Stimulated activated CD4-positive, alpha-beta T cell treated with anti-CD3 and anti-CD28 coated beads, TNF-alpha, amount 100 ng/mL, for 48 hours (primary cell): ENCODE results near the gene LRRTM3.

Experiments
- DNase-seq, 3 donors: peaks; one replicate each; pipeline ENCODE4 v3.0.0-alpha.2; 2020; ENCODE audit warnings: low read depth in 3 of 3

The LRRTM3 gene

DNA sequence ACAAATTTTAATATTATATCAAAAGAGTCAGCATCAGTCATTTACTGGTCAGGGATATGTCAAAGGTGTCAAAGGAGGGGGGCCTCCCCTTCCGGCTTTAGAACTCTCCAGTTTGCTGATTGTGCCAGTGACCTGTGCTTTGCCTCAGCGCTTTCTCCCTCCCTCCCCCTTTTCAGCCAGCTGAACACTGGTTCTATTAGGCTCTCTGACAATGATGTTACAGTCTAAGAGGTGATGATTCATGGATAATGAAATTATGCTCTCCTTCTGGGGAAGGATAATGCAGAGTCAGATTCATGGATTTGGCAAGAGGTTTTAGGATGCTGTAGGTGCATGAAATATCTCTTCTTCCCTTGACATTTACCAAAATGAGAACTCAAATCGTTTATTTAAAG is 6.1 kb downstream of the LRRTM3 start:
- DNase-seq: no peak

DNA sequence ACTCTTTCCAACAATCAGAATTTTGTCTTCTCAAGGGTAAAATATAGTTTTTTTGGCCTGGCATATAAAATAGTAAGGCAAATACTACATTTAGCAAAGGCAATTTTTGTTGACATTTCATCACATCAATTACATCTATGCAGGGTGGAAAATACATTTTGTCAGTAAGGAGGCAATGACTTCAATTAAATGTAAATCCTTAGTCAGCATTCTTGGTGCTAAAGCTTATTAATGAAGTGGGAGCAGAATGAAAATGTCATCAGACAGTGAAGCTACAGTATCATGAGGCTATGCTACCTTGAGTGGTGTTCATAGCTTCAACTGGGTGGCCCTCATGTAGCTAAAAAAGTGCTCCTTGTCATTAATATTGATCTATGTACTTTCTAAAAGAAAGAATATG is 8.9 kb downstream of the LRRTM3 start:
- no peak for DNase-seq

- DNase-seq: no peak
Measured at GRCh38 chr10:66940965-66941364, 15.1 kb downstream of the LRRTM3 start.

GRCh38 chr10:66941491-66941890 is 15.7 kb downstream of the LRRTM3 start:
- DNase-seq: no peak

GRCh38 chr10:66942407-66942806 is 16.6 kb downstream of the LRRTM3 start:
- no peak for DNase-seq

GRCh38 chr10:66943590-66943989 is 17.8 kb downstream of the LRRTM3 start:
- DNase-seq: no peak

GRCh38 chr10:66951896-66952295 is 26.1 kb downstream of the LRRTM3 start:
- no peak for DNase-seq

DNA sequence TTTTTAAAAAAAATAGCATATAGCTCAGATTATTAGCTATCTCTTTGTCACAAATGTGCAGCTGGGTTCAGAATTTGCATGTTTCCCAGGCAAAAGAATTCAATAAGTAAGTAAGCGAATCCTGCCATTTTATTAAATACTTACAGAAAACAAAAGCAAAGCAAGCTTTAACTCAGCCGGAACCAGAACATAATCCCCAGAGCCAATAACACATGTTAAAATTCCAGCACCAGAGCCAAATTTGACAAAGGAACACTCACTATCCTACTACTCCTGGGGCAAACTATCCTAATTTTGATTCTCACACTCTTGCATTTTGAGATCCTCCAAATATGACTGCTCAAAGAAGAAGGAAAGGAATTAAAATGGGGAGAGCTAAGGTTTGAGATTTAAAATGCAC is 32.6 kb downstream of the LRRTM3 start:
- no peak for DNase-seq

DNA sequence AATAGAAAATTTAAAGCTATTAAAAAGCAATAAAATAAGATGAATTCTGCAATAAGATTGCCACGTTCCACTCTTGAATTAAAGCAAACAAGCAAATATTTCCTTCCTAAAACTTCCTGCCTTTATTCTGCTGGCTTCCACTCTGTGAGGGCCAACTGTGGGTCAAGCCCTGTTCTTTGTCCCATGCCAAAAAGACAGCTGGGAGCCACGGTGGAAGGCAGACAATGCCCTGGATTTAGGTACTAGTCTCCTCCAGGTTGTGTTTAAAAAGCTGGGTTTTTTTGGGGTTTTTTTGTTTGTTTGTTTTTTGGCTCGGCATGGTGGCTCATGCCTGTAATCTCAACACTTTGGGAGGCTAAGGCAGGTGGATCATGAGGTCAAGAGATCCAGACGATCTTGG is 39.1 kb downstream of the LRRTM3 start:
- DNase-seq: no peak

- no peak for DNase-seq
Measured at GRCh38 chr10:66980246-66980815, 54.5 kb downstream of the LRRTM3 start.

- DNase-seq: no peak
Measured at GRCh38 chr10:66981361-66982052, 55.7 kb downstream of the LRRTM3 start.

DNA sequence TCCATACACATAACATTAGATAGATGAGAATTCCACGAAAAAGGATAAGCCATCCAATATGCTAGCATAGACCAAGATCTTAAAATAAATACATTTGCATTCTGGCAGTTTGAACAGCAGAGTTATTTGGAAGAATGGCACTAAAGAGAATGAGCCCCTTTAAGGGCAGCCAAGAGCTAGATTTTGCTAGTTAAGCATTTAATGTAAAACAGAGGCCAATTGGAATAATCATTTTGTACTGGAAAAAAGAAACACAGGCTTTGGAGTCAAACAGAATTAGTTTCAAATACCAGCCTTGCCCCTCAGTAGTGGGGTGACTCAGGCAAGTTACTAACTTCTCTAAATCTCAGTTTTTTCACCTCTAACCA is 56.2 kb downstream of the LRRTM3 start:
- no peak for DNase-seq

- no peak for DNase-seq
Measured at GRCh38 chr10:66982792-66983474, 57.1 kb downstream of the LRRTM3 start.

DNA sequence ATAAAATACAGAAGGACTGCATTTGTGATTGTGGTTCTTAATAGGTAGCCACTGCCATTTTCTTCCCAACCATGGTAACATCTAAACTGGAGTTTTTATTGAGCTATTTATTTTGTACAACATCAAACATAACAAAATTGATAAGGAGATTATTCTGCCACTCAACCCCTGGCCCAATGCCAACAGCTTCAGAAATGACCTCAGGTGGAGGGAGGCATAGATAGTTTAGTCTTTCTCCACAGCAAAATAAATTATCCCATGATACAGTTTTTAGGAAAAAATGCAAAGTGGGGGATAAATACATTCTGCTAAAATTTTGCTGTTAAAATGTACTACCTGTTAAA is 57.6 kb downstream of the LRRTM3 start:
- no peak for DNase-seq

DNA sequence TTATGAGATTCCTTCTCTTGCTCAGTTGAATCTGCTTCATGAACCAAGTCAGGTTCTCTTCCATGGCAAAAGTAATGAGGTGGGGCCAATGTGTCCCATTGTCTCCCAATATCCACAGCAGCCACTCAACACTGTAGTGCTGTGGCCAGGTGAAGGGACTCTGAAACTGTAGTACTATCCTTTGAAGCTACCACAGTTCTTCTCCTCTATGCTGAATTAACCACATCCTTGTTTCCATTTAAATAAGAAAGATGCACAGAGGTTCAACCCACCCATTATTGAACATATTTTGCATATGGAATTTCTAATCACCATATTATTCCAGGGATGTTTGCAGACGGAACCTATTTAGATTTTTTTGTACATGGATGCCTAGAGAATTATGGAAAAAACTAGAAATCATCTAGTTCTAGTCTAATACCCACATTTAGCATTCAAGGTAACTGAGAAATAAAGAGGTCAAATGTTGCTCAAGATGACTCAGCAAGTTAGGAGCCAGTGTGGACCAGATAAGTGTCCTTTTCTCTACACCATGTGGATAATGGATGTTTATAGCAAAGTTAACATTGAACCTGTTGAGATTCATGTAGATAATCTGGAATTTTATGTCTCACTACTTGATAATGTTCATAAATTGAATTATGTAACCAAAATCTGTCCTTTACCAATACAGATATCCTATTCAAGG is 64.5 kb downstream of the LRRTM3 start:
- no peak for DNase-seq

DNA sequence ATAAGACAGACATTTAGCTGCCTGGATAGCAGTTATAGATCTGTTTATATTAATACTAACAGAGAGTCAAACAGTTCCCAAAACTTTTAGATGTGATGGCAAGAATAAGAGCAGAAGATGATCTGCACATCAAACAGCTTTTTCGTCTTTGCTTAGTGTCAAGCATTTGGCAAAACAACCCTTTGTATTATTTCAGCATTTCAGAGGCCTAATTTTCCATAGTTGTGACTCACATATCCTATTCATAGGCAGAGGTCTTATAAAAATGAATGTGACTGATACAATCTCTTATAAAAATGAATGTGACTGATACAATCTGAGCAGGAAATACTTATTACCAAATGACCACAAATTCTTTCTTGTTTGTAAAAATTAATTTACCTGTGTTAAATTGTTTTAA is 71.2 kb downstream of the LRRTM3 start:
- DNase-seq: no peak

DNA sequence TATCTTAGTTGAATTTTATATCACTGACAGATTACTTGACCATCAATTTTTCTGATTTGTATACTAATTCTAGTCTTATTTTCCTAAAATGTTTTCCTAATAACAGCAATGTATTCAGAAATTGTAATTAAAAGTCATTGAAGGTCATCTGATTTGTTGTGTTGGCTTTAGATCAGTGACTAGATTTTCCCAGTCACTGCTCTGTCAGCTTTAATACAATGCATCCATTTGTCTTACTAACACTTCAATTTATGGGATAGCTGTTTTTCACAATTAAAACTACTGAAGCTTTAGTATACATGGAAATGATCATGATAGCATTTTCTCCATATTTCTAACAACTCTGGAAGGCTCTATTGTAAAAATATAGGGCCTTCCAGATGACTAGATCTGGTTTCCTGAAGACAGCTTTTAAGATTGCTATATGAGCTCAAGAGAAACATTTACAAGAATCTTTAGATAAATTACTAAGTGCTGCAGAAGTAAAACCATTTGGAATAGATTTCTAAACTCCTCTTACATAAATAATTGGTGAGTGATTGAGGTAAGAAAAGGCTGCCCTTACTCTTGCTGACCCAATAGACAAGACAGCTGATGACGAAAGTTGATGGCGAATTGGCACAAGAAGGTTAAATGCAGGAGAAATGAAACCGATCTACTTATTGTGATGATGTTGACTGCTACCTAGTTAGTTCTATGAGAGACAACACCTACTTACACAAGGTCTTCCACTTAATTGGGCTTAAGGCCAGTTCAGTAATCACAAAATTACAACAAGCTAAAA is 74.1 kb downstream of the LRRTM3 start:
- DNase-seq: no peak

GRCh38 chr10:67004690-67005089 is 78.9 kb downstream of the LRRTM3 start:
- DNase-seq: no peak

DNA sequence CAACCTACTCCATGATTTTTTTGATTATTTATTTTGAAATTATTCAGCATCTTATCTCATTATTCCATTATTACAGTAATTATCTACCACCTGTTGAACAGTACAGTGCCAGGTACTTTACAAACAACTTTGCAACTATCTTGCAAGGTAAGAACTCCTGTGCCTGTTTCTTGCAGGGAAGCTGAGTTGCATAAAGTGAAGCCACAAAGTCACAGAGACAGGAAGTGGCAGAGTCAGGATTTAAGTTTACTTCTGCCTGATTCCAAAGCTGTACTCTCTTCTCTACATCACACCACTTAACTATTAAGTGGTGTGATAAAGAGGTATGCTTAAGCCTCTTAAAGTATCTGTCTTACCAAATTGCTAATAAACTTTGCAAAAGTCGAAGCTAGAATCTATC is 80.1 kb downstream of the LRRTM3 start:
- no peak for DNase-seq

GRCh38 chr10:67011480-67011879 is 85.6 kb downstream of the LRRTM3 start:
- no peak for DNase-seq

DNA sequence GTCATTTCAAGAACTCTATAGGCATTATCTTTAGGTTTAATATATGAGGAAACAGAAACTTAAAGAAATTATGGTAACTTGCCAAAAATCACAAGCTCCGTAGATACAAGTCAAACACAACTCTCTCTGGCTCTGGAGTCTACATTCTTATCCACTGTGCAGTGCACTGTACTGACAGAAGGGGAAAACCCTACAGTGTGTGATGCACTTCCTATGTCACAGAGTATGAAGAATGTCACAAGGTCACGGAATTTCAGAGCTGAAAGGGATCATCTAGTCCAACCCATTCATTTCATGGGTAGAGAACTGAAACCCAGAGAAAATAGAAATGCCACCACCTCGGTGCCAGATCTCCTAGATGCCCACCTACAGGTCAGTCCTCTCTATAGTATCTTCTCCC is 86.1 kb downstream of the LRRTM3 start:
- no peak for DNase-seq

- DNase-seq: no peak
Measured at GRCh38 chr10:67015225-67015624, 89.4 kb downstream of the LRRTM3 start.
